Spleen (tissue), 7 donors: ENCODE measurements around the gene APOBEC4.

ENCODE experiments used
- POLR2A ChIP-seq, 3 donors: fragments of 450-650 bp; IDR thresholded peaks; one replicate each; pipeline ENCODE4 v1.5.1; 2017; ENCODE audit warnings: antibody characterized with exemption in 3 of 3, mild to moderate bottlenecking in 1 of 3
- POLR2AphosphoS5 ChIP-seq, 3 donors: sonication (generic); formaldehyde crosslinking; IDR thresholded peaks; one replicate each; pipeline ENCODE4 v1.5.1; 2017; ENCODE audit warnings: antibody characterized with exemption in 3 of 3
- TF ChIP-seq, protein P1 (sequence below), 11 experiments: fragments of 200-600 bp in 7 of 11; fragments of 450-650 bp in 4 of 11; sonication (generic) in 4 of 11; IDR thresholded peaks in 8 of 11; conservative IDR thresholded peaks in 3 of 11; 1 replicate in 7 of 11; 2 replicates in 4 of 11; pipeline versions ENCODE4 v1.4.0 to v1.8.0; 2016 to 2021; ENCODE audit warnings: antibody characterized with exemption in 11 of 11, inconsistent platforms in 4 of 11, mild to moderate bottlenecking in 1 of 11
- donor health status: DM: no; HTN: no; CAD: no; lungs with moderate emphysema.
- donor health status: DM: no; HTN: no; CAD: no.
- donor health status: DM: no; HTN: no; CAD: no.

DNA sequence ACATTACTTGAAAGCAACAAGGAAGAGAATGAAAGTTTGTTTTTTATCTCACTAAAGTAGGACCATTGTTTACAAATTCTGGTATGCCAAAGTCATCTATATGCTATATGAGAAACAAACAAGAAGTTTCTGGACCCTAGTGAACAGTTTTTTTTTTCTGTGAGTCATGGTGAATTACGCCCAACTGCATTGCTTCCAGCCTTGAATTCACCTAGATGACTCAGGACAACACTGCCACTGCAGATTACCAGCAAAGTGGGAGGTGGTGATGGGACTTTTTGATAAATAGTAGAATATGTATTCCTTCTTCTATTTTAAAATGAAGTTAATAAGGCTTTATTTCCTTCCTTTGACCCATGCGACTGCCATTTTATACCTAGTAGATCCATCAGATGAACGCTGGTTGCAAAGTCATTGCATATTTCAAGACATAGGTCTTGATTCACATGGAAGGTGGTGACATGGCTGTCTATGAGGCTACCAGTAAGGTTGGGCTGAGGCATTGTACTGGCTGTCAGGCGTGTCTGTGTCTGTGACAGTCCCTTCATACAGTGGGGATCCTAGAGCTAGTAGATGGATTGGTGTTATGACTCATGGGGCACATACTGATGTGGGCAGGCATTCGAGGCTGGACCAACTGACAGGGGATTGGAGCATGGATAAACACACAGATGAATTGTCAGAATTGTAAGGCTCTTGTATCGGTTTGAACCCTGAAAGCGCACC lies 49.1 kb upstream of the APOBEC4 start:
- TF ChIP-seq POLR2A (IDR thresholded peaks at IDR 0.05), result no peak
- TF ChIP-seq, protein P1, sequence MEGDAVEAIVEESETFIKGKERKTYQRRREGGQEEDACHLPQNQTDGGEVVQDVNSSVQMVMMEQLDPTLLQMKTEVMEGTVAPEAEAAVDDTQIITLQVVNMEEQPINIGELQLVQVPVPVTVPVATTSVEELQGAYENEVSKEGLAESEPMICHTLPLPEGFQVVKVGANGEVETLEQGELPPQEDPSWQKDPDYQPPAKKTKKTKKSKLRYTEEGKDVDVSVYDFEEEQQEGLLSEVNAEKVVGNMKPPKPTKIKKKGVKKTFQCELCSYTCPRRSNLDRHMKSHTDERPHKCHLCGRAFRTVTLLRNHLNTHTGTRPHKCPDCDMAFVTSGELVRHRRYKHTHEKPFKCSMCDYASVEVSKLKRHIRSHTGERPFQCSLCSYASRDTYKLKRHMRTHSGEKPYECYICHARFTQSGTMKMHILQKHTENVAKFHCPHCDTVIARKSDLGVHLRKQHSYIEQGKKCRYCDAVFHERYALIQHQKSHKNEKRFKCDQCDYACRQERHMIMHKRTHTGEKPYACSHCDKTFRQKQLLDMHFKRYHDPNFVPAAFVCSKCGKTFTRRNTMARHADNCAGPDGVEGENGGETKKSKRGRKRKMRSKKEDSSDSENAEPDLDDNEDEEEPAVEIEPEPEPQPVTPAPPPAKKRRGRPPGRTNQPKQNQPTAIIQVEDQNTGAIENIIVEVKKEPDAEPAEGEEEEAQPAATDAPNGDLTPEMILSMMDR (IDR thresholded peaks at IDR 0.05 in 8 of 11, conservative IDR thresholded peaks at IDR 0.05 in 3 of 11), result no peak
- no peak for TF ChIP-seq POLR2AphosphoS5 (IDR thresholded peaks at IDR 0.05)
